Kidney epithelial cell (primary cell): ENCODE results near the gene RNASEH1. TPM values are rescaled to one million over a fixed set of nuclear protein-coding genes. Genes with fewer than 3 reads are reported as not detected.

Experiments
- DNase-seq: peaks from one replicate; pipeline ENCODE4 v3.0.0-alpha.2; 2010; ENCODE audit warnings: low read depth
- H3K27me3 ChIP-seq: 2 replicates; pipeline ENCODE4 v1.6.0; 2011; ENCODE audit warnings: low read length; ENCODE audit not compliant: control insufficient read depth, insufficient read depth
- H3K36me3 ChIP-seq: 2 replicates; pipeline ENCODE4 v1.5.1; 2011; ENCODE audit warnings: low read length; ENCODE audit not compliant: control insufficient read depth, insufficient read depth
- H3K4me3 ChIP-seq: 2 replicates; pipeline ENCODE4 v1.5.1; 2011; ENCODE audit warnings: low read depth, mild to moderate bottlenecking, control low read depth, low read length
- CTCF ChIP-seq: IDR thresholded peaks from 2 replicates; pipeline ENCODE4 v1.5.1; 2011; ENCODE audit warnings: mild to moderate bottlenecking, moderate library complexity, low read length, control low read depth, inconsistent platforms; ENCODE audit not compliant: insufficient read depth, poor library complexity, severe bottlenecking
- total RNA-seq: library from RNA; depleted of rRNA; stranded (reverse); fragments of >200 nt; gene quantifications from 2 replicates; pipeline ENCODE4 v1.2.3, GENCODE V29; 2015

Gene RNASEH1
- total RNA-seq: 39.0 and 43.0 TPM in 2 replicates

GRCh38 chr2:3558205-3559014 lies at the start of gene RNASEH1:
Gene RNASEH1, minus strand, starts transcription at chr2:3558333. Its CDS starts 73 bp downstream, at chr2:3558260.
- no peak for TF ChIP-seq CTCF
- Histone ChIP-seq H3K36me3 (peaks cover 1% of the 10 kb centered on the region), H3K4me3 (peak within 1 kb of the TSS; percentile 81), H3K27me3 (no peaks in the 10 kb centered on the region)
- DNase-seq: peak; percentile 85

- no peak for TF ChIP-seq CTCF
- Histone ChIP-seq H3K36me3 (no peaks in the 10 kb centered on the region), H3K27me3 (no peaks in the 10 kb centered on the region), H3K4me3 (no peak overlapping the region)
- DNase-seq: no peak
Observed at GRCh38 chr2:3606370-3607201, 48.5 kb upstream of the RNASEH1 start.

- H3K27me3 ChIP-seq: no peaks in the 10 kb centered on the region
- H3K36me3 ChIP-seq: no peaks in the 10 kb centered on the region
Observed at GRCh38 chr2:3606028-3606369, 47.9 kb upstream of the RNASEH1 start.

GRCh38 chr2:3604991-3605961 lies 47.1 kb upstream of the RNASEH1 start:
- Histone ChIP-seq H3K27me3 (no peaks in the 10 kb centered on the region), H3K36me3 (no peaks in the 10 kb centered on the region), H3K4me3 (no peak overlapping the region)
- DNase-seq: no peak
- no peak for TF ChIP-seq CTCF

More at GRCh38 chr2:3606028-3606369, 47.9 kb upstream of the RNASEH1 start:
- no peak for TF ChIP-seq CTCF
- no peak for DNase-seq
- H3K4me3 ChIP-seq: no peak overlapping the region

GRCh38 chr2:3604207-3604877 lies 46.2 kb upstream of the RNASEH1 start:
- Histone ChIP-seq H3K36me3 (no peaks in the 10 kb centered on the region), H3K4me3 (no peak overlapping the region), H3K27me3 (no peaks in the 10 kb centered on the region)
- no peak for TF ChIP-seq CTCF
- DNase-seq: no peak
